Activated naive CD4-positive, alpha-beta T cell (primary cell): ENCODE measurements around the gene TRIM49D1.
"Not testable (repeated sequence)": the region's sequence is repeated elsewhere in the genome, so short reads cannot be mapped to it uniquely, and the experiment has no call there.

Source experiments
- DNase-seq, 4 experiments: peaks; one replicate each; lab custom pipeline; 2025; lab: John Stamatoyannopoulos, UW

Gene TRIM49D1

GRCh38 chr11:89922195-89922660, at the start of gene TRIM49D1:
TRIM49D1 (minus strand) TSS chr11:89922245; CDS start chr11:89917710, 4,535 bp downstream.
- DNase-seq = no peak

GRCh38 chr11:89965737-89966136, 43.7 kb upstream of the TRIM49D1 start, which contains the start of gene TRIM64:
TRIM64 (plus strand) TSS chr11:89966037; CDS start chr11:89968504, 2,467 bp downstream.
- not testable (repeated sequence) for DNase-seq

- DNase-seq = not testable (repeated sequence)
Observed at GRCh38 chr11:89960833-89961232, 38.8 kb upstream of the TRIM49D1 start.

- not testable (repeated sequence) for DNase-seq
Observed at GRCh38 chr11:89923764-89924163, 1.7 kb upstream of the TRIM49D1 start, which contains the start of gene TRIM49D2. TRIM49D2 (plus strand) TSS chr11:89924064; CDS start chr11:89926762, 2,698 bp downstream.

- DNase-seq = not testable (repeated sequence)
Observed at GRCh38 chr11:89900809-89901208, 21.2 kb downstream of the TRIM49D1 start.

GRCh38 chr11:89893245-89893644, 28.8 kb downstream of the TRIM49D1 start:
- not testable (repeated sequence) for DNase-seq

GRCh38 chr11:89877511-89877910, 44.5 kb downstream of the TRIM49D1 start:
- not testable (repeated sequence) for DNase-seq

GRCh38 chr11:89872588-89872987, 49.5 kb downstream of the TRIM49D1 start:
- not testable (repeated sequence) for DNase-seq

- DNase-seq = not testable (repeated sequence)
Observed at GRCh38 chr11:89865223-89865622, 56.8 kb downstream of the TRIM49D1 start.

- DNase-seq = not testable (repeated sequence)
Observed at GRCh38 chr11:89863906-89864704, 57.9 kb downstream of the TRIM49D1 start.
